Measurements from ENCODE around the gene EPB41L2.

GRCh38 chr6:131045139-131045538 lies 17.9 kb downstream of the EPB41L2 start:
- TF ChIP-seq CTCF (conservative IDR thresholded peaks at IDR 0.05; ENCODE audit: low read depth, low read length) (no peak), EZH2 (IDR thresholded peaks at IDR 0.05; ENCODE audit: borderline replicate concordance, low read depth, low read length, poor library complexity, severe bottlenecking) (no peak)
